ENCODE results near the gene IFFO2.
A peak's percentile ranks its signal among the peaks of the same experiment; 100 is the strongest.

Gene IFFO2

DNA sequence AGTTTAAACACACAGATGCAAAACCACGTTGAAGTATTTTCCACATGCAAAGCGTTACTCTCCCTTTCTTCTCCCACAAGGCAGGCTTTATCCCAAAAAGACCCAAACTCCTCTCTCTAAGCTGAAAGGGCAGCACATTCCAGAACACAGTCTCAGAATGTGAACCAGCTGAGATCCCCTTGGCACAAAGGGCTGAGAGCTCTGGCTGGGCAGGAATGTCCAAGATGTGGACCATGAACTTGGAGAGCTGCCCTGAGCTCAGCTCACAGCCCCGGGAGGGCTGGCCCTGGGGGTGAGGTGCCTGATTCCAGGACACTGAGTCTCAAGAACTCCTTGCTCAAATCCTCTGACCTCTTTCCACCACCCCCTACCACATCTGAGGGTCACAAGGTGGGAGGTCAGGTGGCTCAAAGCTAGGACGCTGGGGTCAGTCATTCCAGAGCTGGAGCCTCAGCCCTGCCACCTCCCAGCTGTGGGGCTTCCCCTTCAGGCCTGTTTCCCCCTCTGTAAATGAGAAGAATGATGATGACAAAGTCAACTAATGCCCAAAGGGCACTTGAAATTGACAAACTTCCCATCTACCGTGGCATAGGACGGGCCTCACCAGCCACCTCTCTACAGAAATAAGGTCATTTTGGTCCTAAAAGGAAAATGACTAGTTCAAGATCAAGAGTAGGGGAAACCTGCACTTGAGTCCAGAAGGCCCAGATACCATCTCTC, 65.6 kb downstream of the IFFO2 start:
- DNase-seq: no peak

DNA sequence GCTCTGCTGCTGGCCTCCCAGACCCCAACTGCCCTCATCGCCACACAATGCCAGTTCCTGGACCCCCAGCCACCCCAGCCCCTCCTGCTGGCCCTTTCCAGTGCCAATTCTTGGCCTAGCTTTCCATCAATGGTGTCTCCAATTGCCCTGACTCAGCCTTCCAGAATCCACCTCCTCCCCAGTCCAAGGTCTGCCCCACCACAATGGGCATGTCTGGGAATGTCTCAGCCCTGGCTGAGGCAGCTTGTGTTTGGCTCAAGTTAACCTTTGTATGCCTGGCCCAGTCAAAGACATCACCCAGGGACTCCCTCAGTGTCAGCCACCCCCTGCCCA, 70.5 kb downstream of the IFFO2 start:
- no peak for DNase-seq

DNA sequence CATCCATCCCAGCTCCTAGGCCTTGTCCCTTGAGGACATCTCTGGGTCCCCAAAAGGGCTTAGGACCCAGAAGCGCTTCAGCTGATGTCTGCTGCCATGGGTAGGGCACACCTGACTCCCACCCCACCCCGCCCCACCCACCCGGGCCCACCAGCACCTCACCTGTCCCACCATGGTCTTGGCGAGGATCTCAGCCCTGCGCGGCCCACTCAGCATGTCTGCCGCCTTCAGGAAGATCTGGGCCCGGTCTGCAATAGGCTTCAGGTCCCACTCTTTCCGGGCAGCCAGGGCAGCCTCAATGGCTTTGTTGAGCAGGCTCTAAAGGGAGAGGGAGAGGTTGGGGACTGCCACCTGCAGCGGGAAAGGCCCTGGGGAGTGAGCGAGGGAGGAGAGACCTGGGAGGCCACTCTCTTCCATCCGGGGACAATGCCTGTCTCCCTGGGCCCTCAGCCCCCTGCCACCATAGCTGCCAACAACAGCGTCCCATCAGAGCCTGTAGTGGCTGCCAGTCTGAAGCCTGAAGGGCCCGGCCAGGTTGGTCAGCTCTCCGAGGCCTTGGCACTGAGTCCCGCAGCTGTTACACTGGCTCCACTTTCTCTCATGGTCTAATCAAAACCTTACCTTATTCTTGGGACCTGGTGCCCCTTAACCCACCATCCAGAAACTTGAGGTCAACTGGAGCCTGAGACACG, 71.0 kb downstream of the IFFO2 start:
- DNase-seq: no peak

DNA sequence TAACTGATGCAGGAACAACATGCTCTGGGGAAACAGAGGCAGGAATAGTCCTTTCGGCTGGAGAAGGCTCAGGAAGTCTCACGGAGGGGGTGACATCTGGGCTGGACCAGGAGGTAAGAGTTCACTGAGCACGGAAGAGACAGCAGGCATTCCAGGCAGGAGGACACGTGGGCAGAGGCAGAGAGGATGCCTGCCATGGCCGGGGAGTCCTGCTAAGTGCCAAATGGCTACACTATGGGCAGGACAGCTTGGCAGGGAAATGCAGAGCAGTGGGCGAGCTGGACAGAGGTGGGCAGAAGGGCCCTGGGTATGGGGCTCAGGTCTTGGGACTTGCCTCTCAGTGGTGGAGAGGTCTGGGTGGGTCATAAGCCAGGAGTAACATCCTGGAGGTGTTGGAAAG, 71.7 kb downstream of the IFFO2 start:
- DNase-seq: no peak

DNA sequence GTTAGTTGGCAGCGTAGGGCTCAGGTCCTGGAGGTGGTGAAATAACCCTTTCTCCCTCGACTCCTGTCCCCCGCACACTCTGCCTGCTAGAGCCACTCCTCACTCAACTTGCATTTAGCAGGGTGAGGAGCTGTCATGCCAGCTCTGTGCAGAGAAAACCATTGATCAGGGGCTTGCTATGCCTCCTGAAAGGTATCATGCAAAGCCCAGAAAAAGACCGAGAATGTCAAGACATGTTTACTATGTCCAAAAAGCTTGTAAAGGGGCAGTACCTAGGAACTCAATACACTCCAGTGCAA, 72.1 kb downstream of the IFFO2 start:
- DNase-seq: no peak

DNA sequence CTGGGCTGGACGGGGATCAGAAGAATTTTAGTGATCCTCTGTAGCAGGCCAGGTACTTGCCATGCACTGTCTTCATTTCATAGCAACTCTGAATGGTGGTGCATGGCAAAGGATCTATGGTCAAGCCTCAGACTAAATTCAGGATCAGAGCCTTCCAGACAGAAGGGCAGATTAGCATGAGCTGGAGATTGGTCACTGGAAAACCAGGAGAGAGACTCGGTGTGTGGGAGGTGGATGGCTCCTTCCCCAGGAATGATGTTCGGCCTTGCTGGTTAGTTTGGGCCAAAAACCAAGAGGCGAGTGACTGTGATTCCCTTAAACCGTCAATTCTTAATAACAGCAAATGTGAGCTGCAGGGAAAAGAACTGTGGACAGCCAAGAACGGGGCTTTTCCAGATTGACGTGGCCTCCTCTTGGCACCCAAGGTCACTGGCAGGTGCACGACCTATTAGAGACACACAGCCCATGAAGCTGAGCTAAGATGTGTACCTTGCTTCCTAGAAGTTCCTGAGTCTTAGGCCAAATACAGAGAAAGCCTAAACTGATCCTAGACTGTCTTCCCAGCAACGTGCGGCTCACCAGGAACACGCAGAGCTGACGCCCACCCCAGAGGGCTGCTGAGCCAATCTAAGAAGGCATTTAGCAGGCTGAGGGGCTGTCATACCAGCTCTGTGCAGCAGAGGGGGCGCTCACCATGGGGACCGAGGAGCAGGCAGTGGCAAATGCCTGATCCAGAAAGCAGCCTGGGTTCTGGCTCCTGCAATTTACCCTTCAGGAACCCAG, 72.6 kb downstream of the IFFO2 start:
- DNase-seq: peak; percentile 46

DNA sequence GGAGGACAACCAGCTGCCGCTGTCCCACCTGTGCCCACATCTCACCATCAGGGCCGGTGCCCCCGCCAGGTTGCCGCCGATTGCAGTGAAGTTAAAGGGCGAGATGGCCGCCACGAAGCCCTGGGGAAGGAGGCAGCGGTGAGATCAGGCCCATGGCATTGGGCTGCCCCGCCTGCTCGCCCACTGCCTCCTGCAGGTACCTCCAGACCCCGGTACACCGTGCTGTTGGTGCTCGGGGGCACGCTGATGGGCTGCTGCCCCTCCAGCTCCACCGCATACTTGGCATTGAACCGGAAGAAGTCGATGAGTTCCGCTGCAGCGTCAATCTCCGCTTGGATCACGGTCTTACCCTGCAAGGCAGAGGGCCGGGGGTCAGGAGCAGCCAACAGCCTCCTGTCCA, 73.4 kb downstream of the IFFO2 start:
- no peak for DNase-seq

DNA sequence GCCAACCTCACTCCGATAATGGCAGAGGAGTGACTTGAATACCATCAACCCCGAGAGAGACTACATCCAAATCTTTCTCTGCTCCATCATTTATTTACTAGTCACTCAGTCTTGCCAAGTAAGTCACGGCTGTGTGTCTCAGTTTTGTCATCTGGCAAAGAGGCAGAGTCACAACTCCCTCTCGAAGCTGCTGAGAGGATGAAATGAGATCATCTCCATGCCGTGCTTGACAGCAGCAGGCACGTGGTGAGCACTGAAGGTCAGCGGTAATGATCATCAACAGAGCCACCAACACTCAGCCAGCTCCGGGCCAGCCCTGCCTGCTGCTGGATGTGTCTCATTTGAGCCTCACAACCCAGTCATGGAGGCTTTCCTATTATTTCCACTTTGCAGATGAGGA, 74.0 kb downstream of the IFFO2 start:
- DNase-seq: no peak

DNA sequence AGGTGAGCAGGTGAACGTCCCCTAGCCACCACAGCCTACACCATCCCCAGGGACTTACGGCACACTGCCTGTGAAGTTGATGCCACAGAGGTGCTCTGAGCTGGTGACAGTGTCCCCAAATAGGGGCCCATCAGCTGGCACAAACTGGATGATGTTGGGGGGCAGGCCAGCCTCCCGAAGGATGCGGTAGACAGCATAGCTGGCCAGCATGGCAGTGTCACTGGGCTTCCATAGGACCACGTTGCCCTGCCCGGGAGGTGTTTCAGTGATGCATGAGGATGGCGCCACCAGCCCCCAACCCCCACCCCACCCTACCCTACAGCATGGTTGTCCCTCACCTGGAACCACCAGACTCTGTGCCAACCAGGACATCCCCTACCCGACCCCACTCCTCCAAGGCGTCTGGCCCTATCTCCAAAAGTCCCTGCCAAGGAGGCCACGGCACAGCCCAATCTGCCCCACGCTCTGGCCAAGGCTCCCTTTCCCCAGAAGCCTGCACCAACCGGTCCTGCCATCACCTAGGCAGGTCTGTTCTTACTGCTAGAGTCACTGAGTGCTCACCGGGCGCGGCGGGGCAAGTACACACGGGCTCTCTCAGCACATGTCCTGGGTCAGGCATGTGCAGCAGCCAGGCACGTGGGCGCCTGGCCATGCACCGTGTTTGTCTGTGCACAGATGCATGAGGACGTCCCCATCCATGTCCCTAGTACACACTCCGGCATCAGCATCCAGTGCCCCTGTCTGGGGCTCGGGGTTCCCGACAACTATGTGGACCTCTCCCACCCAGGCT, 74.6 kb downstream of the IFFO2 start:
- DNase-seq: no peak

DNA sequence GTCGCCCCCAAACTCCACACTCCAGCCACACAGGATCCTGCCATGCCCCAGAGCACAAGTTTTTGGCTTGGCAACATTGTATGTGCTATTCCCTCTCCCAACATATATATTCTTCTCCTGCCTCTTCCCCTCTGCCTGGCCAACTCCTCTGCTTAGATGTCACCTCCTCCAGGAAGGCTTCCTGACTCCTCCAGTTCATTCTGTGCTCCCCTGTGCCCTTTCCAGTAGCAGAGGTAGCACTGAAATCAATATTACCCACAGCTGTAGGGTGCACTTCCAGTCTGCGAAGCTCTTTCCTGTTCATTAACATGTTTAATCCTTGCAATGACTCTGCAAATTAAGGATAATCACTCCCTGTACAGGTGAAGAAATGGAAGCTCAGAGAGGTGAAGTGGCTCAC, 75.3 kb downstream of the IFFO2 start:
- DNase-seq: no peak

DNA sequence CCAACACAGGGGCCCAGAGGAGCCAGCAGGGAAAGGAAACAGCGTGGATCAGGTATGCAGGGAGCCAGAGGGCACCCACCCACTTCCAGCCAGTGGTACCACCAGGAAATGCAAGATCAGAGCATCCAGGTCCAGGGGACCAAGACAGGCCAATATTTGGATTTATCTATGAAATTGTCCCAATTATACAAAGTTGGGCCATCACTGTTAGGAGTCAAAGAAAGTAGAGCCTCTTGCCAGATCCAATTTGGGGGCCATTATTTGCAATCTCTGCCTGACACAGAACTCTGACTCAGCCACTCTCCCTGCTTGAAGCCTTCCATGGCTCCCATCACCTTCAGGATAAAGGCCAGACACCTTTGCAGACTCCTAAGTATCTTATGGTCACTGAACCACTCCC, 75.9 kb downstream of the IFFO2 start:
- no peak for DNase-seq

DNA sequence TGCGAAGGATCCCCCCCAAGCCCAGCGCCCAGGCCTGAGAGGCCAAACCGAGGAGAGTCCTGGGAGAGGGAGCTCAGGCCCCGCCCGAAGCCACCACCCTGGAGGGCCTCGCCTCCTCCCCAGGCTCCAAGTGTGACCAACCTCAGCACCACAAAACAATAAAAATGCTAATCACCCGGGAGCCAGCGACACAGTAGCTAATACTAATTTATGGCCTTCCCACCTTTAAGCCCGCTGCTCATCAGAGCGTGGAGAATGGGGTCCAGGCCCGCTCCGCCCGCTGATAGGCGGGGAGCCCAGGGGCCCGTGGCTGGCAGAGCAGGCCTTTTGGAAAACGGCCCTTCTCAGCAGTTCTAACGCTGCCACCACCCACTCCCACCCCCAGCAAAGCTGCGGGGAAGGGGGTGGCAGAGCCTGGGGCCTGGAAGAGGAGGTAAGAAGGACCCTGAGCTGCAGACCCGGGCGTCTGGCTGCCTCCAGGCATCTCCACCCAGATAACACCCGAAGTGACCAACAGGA, 76.6 kb downstream of the IFFO2 start:
- DNase-seq: no peak

DNA sequence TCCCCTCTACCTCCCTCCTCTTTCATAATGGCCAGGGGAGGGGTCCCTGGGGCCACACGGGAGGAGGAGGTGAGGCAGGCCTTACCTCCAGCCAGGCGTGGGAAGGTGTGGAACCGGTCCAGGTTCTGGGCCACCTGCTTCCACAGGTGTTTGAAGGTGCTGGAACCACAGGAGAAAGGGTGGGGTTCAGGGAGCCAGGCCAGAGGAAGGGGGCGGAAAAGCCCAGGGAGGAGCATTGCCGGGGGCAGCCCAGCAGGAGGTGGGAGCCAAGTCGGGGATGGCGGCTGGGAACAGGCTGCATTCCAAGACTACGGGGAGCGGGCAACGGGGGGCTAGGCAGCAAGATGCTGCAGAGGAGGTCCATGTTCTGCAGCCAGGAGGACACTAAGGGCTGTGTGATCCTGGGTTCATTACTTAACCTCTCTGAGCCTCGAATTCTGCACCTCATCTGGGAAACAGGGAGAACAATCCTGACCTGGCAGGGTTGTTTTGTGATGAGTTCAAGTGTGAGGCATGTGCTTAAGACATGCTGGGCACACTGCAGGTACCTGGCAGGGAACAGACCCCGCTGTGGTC, 77.2 kb downstream of the IFFO2 start:
- no peak for DNase-seq

DNA sequence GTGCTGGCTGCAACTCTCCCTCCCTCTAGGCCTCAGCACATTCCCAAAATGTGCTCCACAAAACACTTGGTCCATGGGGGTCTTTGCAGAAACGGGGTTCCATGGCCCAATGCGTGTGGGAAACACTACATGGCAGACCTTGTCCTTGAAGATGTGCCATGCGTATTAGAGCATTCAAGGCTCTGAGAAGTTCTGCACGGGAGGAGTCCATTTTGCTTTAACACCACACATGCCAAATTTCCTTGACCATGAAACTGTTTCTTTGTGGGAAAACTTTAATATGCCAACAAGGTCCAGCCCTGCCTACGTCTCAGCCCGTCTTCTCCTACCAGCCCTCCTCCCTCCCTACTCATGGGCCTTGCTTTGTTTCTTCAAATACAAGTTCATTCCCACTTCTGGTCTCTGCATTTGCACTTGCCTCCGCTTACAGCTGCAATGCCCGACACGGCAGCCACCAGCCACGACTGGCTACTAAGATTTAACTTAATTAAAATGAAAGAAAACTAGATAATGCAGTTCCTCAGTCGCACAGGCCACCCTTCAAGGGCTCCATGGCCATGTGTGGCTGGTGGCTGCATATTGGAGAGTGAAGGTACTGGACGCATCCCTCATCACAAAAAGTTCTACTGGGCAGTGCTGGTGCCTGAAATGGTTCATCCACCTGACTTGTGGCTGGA, 77.8 kb downstream of the IFFO2 start:
- no peak for DNase-seq

DNA sequence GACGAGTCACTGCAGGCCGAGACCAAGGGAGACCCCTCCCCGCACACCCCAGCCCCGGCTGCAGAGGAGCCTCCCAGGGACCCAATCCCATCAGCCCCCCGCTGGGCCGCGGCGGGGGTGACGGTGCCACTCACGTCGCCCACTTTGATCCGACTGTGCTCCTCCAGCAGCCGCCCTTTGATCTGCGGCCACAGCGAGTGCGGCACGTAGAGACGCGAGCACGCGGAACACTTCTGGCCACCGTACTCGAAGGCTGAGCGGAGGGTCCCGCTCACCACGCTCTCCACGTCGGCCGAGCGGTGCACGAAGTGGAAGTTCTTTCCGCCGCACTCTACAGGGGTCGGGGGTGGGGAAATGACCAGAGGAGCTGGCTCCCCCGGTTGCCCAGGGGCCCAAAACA, 79.2 kb downstream of the IFFO2 start:
- DNase-seq: no peak

DNA sequence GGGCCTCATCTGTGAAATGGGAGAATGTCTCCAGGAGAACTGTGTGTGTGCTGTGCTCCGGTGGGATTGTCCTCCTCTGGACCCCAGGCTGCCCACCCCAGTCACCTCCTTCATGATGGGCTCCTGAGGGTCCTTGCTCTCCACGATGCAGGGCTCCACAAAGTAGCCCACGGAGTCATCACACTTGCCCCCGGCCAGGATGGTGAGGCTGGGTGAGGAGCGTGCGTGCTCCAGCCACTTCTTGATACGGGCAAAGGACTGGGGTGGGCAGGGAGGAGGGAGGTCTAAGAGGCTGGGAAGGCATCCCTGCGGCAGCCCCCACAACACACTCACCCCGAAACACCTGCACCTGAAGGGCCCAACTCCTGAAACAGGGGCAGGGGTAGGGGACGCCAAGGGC, 80.3 kb downstream of the IFFO2 start:
- DNase-seq: no peak

DNA sequence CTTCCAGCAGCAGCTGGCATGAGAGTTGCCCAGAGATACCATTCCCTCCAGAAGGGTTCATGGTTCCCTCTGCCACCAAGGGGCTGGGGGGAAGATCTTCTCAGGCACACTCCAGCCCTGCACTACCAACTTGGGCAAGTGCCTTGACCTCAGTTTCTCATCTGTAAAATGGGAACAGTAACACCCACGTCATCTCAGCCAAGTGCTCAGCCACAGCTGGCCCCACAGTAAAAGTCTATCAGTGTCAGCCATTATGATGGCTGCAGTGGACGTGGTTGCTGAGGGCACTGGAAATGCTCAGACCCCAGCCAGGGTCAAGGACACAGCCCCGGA, 80.7 kb downstream of the IFFO2 start:
- no peak for DNase-seq

DNA sequence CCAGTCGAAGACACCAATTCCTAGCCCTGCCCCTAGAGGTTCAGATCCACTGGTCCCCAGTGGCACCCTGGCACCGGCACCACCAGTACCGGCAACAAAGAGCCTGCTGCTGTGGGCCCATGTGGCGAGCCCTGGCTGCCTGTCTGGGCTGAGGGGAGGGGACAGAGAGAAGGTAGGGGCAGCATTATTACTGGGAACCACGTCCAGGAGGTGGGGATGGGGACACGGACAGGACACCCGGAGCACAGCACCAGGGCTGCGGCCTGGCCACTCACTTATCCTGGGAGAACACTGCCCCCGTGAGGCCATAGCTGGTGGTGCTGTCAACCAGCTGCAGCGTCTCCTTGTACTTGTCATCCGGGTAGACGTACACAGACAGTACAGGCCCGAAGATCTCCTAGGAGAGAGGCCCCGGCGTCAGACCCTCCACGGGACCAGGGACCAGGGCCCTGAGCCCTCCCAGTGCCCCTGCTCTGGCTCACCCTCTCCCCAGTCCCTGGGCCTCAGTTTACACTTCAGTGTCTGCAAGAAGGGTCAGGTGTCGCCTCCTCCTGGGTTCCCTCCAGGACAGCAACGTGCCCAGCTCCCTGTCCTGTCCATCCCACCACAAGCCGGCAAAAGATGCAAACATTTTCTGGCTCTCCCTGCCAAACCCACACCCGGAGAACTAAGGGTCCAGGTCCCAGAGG, 81.2 kb downstream of the IFFO2 start:
- DNase-seq: peak; percentile 42

DNA sequence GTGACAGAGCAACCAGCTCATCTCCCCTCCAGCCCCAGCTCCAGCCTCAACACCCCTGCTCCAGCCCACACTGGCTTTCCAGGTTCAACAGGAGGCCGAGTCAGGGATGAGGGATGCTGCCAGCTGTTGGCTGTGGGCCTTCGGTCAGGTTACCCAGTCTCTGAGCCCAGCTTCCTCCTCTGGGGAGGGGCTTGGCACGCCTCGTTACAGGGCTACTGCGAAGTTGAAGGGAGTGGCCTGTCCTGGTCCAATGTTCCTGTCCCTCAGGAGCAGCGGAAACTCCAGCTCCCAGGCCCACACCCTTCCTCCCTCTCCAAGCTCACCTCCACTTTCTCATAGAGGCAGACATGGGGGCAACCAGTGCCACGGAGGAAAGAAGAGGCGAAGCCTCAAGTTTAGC, 81.9 kb downstream of the IFFO2 start:
- DNase-seq: no peak

DNA sequence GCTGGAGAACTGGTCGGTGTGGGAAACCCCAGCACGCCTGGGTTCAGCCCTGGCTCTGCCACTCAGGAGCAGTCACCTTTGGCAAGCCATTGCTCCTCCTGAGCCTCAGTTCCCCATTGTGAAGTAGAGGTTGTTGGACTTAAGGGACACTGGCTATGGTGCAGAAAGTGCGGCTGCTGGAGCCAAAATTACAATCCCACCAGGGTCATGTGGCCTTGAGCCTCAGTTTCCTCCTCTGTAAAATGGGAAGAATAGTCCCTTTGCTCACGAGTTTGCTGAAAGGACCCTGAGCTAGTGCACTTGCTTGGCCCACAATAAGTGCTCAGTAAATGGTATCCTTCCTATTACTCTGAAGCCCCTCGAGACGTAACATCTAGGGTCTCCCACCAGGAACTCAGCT, 82.4 kb downstream of the IFFO2 start:
- DNase-seq: no peak

DNA sequence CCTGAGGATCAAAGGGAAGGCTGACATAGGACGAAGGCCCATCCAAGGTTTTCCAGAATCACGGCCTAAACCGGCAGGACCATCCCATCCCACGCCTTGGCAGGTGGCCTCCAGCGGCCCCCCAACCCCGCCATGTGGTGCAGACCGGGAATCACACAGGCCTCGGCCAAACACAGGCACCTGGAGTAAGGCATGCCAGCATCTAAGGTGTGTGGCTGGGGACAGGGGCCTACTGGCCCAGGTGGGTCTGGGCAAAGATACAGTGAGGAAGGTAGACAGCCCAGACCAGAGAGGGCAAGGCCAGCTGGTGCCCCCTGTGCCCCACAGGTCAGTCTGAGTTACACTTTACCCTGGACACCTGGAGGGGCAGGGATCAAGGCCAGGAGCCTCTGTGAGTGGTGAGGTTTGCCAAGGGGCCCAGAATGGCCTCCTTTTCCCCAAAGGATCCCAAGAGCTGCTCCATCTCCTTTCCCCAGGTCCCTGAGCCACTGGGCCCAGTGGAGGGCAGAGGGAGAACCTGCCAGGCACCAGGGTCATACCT, 84.3 kb downstream of the IFFO2 start:
- no peak for DNase-seq
